Stimulated activated naive CD4-positive, alpha-beta T cell (primary cell): ENCODE data around the gene MPPED1.

Source experiments
- DNase-seq, 6 experiments: peaks; one replicate each; lab custom pipeline; 2025; lab: John Stamatoyannopoulos, UW

MPPED1 gene

GRCh38 chr22:43449205-43449830, 37.5 kb downstream of the MPPED1 start:
- DNase-seq = no peak

GRCh38 chr22:43449831-43450225, 38.0 kb downstream of the MPPED1 start:
- DNase-seq = no peak

GRCh38 chr22:43451371-43452050, 39.7 kb downstream of the MPPED1 start:
- no peak for DNase-seq

- DNase-seq = no peak
These were observed 44.0 kb downstream of the MPPED1 start for GRCh38 chr22:43455846-43456245.

GRCh38 chr22:43457002-43457401, 45.2 kb downstream of the MPPED1 start:
- no peak for DNase-seq

GRCh38 chr22:43462701-43463100, 50.9 kb downstream of the MPPED1 start:
- DNase-seq = no peak

- DNase-seq = no peak
These were observed 53.0 kb downstream of the MPPED1 start for GRCh38 chr22:43464809-43465208.

GRCh38 chr22:43465291-43466015, 53.6 kb downstream of the MPPED1 start:
- DNase-seq = no peak

GRCh38 chr22:43466710-43467109, 54.9 kb downstream of the MPPED1 start:
- DNase-seq = no peak

GRCh38 chr22:43467216-43467940, 55.6 kb downstream of the MPPED1 start:
- no peak for DNase-seq

- no peak for DNase-seq
These were observed 58.4 kb downstream of the MPPED1 start for GRCh38 chr22:43470253-43470652.

GRCh38 chr22:43470941-43471585, 59.2 kb downstream of the MPPED1 start:
- DNase-seq = no peak

GRCh38 chr22:43471606-43472135, 59.9 kb downstream of the MPPED1 start:
- DNase-seq = no peak

- no peak for DNase-seq
These were observed 61.2 kb downstream of the MPPED1 start for GRCh38 chr22:43473031-43473430.

GRCh38 chr22:43473441-43473840, 61.6 kb downstream of the MPPED1 start:
- DNase-seq = no peak

GRCh38 chr22:43474161-43475101, 62.6 kb downstream of the MPPED1 start:
- DNase-seq = no peak

- DNase-seq = no peak
These were observed 63.8 kb downstream of the MPPED1 start for GRCh38 chr22:43475549-43476076.

- DNase-seq = no peak
These were observed 64.5 kb downstream of the MPPED1 start for GRCh38 chr22:43476341-43476740.

- DNase-seq = no peak
These were observed 65.2 kb downstream of the MPPED1 start for GRCh38 chr22:43476751-43477725.
